CD8-positive, alpha-beta memory T cell (primary cell): ENCODE results near the gene TTC23L. TPM values are rescaled to one million over a fixed set of nuclear protein-coding genes. Genes with fewer than 3 reads are reported as not detected.

Experiments used
- CTCF ChIA-PET: fragments of 350-600 bp; sonication (Branson Sonifier 250); formaldehyde crosslinking; loops from one replicate; lab custom pipeline; 2021; ENCODE audit warnings: antibody characterized with exemption; lab: Charles Lee
- POLR2A ChIA-PET: fragments of 350-600 bp; sonication (Branson Sonifier 250); formaldehyde crosslinking; loops from one replicate; lab custom pipeline; 2021; ENCODE audit warnings: antibody characterized with exemption; lab: Charles Lee
- DNase-seq, 5 donors: peaks; one replicate each; pipeline versions ENCODE4 v3.0.0 to v3.0.0-alpha.2; 2020 to 2022; ENCODE audit warnings: mixed read lengths in 1 of 5
- H3K27ac ChIP-seq: one replicate; pipeline ENCODE4 v1.7.0; 2013; ENCODE audit warnings: low read depth, mild to moderate bottlenecking, low read length, moderate library complexity
- H3K27me3 ChIP-seq: 2 replicates; pipeline ENCODE4 v1.7.0; 2013; ENCODE audit warnings: low read length, mild to moderate bottlenecking; ENCODE audit not compliant: insufficient read depth, poor library complexity, severe bottlenecking
- H3K36me3 ChIP-seq: 2 replicates; pipeline ENCODE4 v1.7.0; 2013; ENCODE audit warnings: mild to moderate bottlenecking, low read length, moderate library complexity; ENCODE audit not compliant: insufficient read depth
- H3K4me1 ChIP-seq: 2 replicates; pipeline ENCODE4 v1.7.0; 2013; ENCODE audit warnings: mild to moderate bottlenecking, low read length, moderate library complexity; ENCODE audit not compliant: insufficient read depth
- H3K4me3 ChIP-seq: 2 replicates; pipeline ENCODE4 v1.7.0; 2013; ENCODE audit warnings: mild to moderate bottlenecking, low read length
- H3K9me3 ChIP-seq: 2 replicates; pipeline ENCODE4 v1.7.0; 2013; ENCODE audit warnings: mild to moderate bottlenecking, low read length
- H3K27ac Mint-ChIP-seq, 8 donors: one replicate each; pipeline ENCODE4 v1.8.0; 2020 to 2021; ENCODE audit warnings: mixed read lengths in 8 of 8, mild to moderate bottlenecking in 6 of 8, inconsistent platforms in 3 of 8, moderate library complexity in 3 of 8
- H3K27me3 Mint-ChIP-seq, 2 donors: one replicate each; pipeline ENCODE4 v1.8.0; 2020 to 2021; ENCODE audit warnings: mixed read lengths in 2 of 2, mild to moderate bottlenecking in 1 of 2, moderate library complexity in 1 of 2
- H3K36me3 Mint-ChIP-seq, 3 donors: one replicate each; pipeline ENCODE4 v1.8.0; 2020 to 2021; ENCODE audit warnings: mixed read lengths in 3 of 3, inconsistent platforms in 1 of 3, mild to moderate bottlenecking in 1 of 3
- H3K4me1 Mint-ChIP-seq, 3 donors: one replicate each; pipeline ENCODE4 v1.8.0; 2020 to 2021; ENCODE audit warnings: mixed read lengths in 3 of 3, inconsistent platforms in 1 of 3, mild to moderate bottlenecking in 1 of 3
- H3K4me3 Mint-ChIP-seq, 7 donors: one replicate each; pipeline ENCODE4 v1.8.0; 2020 to 2021; ENCODE audit warnings: mixed read lengths in 7 of 7, mild to moderate bottlenecking in 6 of 7, moderate library complexity in 4 of 7, inconsistent platforms in 2 of 7
- H3K9me3 Mint-ChIP-seq, 5 donors: one replicate each; pipeline ENCODE4 v1.8.0; 2020 to 2022; ENCODE audit warnings: mixed read lengths in 5 of 5, mild to moderate bottlenecking in 3 of 5, moderate library complexity in 2 of 5, inconsistent platforms in 1 of 5
- polyA plus RNA-seq: library from polyadenylated mRNA; unstranded; fragments of 300-500 nt; fragmentation: Illumina TruSeq; gene quantifications from one replicate; pipeline ENCODE4 v1.2.3, GENCODE V29; 2021
- total RNA-seq, 2 experiments: library from RNA; stranded (reverse); gene quantifications; one replicate each; pipeline ENCODE4 v1.2.3, GENCODE V29; 2021

TTC23L gene
- total and polyA plus RNA-seq, 3 experiments from 2014 or later: 0.24 to 0.63 TPM; not detected in 1

GRCh38 chr5:34941936-34942335 is 103.0 kb downstream of the TTC23L start:
- no peak overlapping the region for H3K4me3 Mint-ChIP-seq
- no peaks in the 10 kb centered on the region for H3K4me1 ChIP-seq
- no peak overlapping the region for H3K27ac ChIP-seq
- peaks cover 0 to 4% (median 3%) of the 10 kb centered on the region in 3 donors for H3K4me1 Mint-ChIP-seq
- H3K27me3 Mint-ChIP-seq: no peaks in the 10 kb centered on the region
- DNase-seq: no peak
- peaks cover 25% of the 10 kb centered on the region for H3K36me3 ChIP-seq
- no peak overlapping the region for H3K27ac Mint-ChIP-seq
- ChIA-PET POLR2A (no interaction called here), CTCF (no interaction called here)
- peaks cover 14 to 78% (median 29%) of the 10 kb centered on the region in 3 donors for H3K36me3 Mint-ChIP-seq
- no peaks in the 10 kb centered on the region for H3K9me3 ChIP-seq
- H3K9me3 Mint-ChIP-seq: no peaks in the 10 kb centered on the region
- no peaks in the 10 kb centered on the region for H3K27me3 ChIP-seq
- H3K4me3 ChIP-seq: no peak overlapping the region

DNA sequence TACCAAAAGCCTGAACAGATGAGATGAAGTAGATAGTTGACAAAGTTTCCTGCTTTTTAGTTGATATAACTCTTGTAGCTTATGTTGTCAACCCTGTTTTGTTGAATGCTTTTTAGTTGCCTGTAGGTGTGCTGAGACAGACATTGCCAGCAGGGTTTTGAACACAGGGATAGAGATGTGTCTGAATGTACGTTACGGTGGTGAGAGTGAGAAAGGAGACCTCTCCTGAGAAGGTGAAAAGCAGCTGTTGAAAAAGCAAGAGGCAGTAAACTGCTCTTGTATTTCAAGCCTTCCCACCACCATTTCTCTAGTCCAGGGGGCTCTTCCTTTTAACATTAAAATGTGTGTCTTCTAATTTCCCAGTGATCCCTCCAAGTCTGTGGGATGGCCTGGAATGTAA is 105.1 kb downstream of the TTC23L start:
- Histone ChIP-seq H3K27ac (no peak overlapping the region), H3K36me3 (peaks cover 11% of the 10 kb centered on the region), H3K4me1 (no peaks in the 10 kb centered on the region), H3K4me3 (no peak overlapping the region), H3K27me3 (no peaks in the 10 kb centered on the region), H3K9me3 (no peaks in the 10 kb centered on the region)
- ChIA-PET CTCF (interaction anchor here (1.6 kb wide), 1 partner anchor 14 kb away, joined by 4 read pairs; the partner anchor contains the start of gene DNAJC21), POLR2A (no interaction called here)
- Mint-ChIP-seq H3K4me3 (no peak overlapping the region), H3K36me3 (peaks cover 13 to 75% (median 27%) of the 10 kb centered on the region in 3 donors), H3K27ac (no peak overlapping the region), H3K9me3 (no peaks in the 10 kb centered on the region), H3K27me3 (no peaks in the 10 kb centered on the region), H3K4me1 (peaks cover 0 to 3% (median 0%) of the 10 kb centered on the region in 3 donors)
- no peak for DNase-seq

DNA sequence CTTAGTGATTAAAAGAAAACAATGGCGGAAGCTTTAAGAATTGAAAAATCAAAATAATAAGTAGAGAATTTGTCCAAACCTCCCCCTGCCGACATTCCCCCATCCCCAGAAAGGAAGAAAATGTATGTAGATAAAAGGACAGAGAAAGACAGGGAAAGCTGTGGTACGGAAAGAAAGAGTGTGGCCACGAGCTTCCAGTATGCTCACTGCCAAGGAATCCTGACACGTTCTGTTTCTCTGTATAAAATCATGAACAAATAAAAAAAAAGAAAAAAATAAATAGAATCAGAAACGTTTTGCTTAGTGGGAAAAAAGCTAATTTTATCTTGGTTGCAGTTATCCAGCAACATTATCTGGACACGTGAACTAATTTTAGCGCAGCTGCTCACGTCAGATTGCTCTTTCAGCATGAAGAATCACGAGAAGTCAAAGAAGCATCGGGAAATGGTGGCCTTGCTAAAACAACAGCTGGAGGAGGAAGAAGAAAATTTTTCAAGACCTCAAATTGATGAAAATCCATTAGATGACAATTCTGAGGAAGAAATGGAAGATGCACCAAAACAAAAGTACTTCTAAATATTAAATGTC is 105.6 kb downstream of the TTC23L start:
- no peaks in the 10 kb centered on the region for H3K9me3 Mint-ChIP-seq
- H3K4me3 ChIP-seq: no peak overlapping the region
- ChIA-PET POLR2A (no interaction called here), CTCF (interaction anchor here (1.6 kb wide), 1 partner anchor 15 kb away, joined by 4 read pairs; the partner anchor contains the start of gene DNAJC21)
- H3K27me3 ChIP-seq: no peaks in the 10 kb centered on the region
- DNase-seq: no peak
- H3K27ac ChIP-seq: no peak overlapping the region
- H3K4me1 ChIP-seq: no peaks in the 10 kb centered on the region
- no peak overlapping the region for H3K27ac Mint-ChIP-seq
- H3K36me3 ChIP-seq: peaks cover 11% of the 10 kb centered on the region
- H3K4me3 Mint-ChIP-seq: no peak overlapping the region
- peaks cover 0 to 2% (median 0%) of the 10 kb centered on the region in 3 donors for H3K4me1 Mint-ChIP-seq
- H3K9me3 ChIP-seq: no peaks in the 10 kb centered on the region
- peaks cover 13 to 77% (median 29%) of the 10 kb centered on the region in 3 donors for H3K36me3 Mint-ChIP-seq
- no peaks in the 10 kb centered on the region for H3K27me3 Mint-ChIP-seq

Other genes with a start within 250 kb of the TTC23L start
- gene RAI14, start 182.8 kb upstream of the TTC23L start, total RNA-seq: 1 to 10 TPM; 3.9 TPM
- 0.58 TPM for gene RAI14, start 182.8 kb upstream of the TTC23L start, polyA plus RNA-seq
- gene RAD1, start 76.3 kb downstream of the TTC23L start, total RNA-seq: 10 to 100 TPM; 41.3 to 44.2 TPM
- gene RAD1, start 76.3 kb downstream of the TTC23L start, polyA plus RNA-seq: 23.5 TPM
- 100 to 1,000 TPM; 102 to 114 TPM for gene BRIX1, start 76.5 kb downstream of the TTC23L start, total RNA-seq
- 53.4 TPM for gene BRIX1, start 76.5 kb downstream of the TTC23L start, polyA plus RNA-seq
- 10 to 100 TPM; 64.7 to 70.6 TPM for gene DNAJC21, start 90.4 kb downstream of the TTC23L start, total RNA-seq
- 31.0 TPM for gene DNAJC21, start 90.4 kb downstream of the TTC23L start, polyA plus RNA-seq
- not detected for gene AGXT2, start 208.8 kb downstream of the TTC23L start, total RNA-seq
- gene AGXT2, start 208.8 kb downstream of the TTC23L start, polyA plus RNA-seq: not detected